ENCODE measurements around the gene RAPGEF5.

DNA sequence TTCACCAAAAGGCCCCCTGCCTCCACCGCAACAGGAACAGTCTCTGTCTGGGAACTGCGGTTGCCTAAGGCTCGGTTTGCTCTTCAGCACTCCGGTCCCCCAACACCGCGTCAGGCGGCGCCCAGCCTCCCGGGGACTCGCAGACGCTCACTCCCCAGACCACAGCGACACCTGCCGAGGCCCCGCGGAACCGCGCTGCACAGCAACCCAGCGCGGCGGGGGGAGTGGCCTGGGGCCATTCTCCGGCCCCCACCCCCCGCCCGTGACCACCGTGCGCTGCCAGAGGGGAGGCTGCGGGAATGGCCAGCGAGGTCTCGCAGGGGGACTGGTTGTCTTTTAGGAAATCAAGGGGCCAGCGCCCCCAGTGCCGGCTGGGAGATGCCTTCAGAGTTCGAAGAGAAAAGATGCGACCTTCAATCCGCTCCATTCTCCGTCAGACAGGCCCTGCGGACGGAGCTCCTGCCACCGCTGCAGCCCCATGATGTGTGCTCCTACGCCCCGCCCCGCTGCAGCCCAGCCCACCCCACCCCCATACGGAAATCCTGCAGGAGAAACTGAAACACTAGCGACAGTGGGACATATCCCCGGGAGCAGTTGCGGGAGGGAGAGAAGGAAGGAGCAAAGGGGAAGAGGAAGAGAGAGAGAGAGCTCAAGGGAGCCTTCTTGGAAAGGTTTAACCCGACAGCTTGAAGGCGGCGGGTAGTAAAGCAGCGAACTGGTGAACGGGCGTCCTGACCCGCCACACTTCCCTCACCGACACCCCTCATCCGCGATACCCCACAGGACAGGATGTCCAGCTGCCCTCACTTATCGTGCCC lies 273.9 kb downstream of the RAPGEF5 start:
- TF ChIP-seq POLR2A (IDR thresholded peaks at IDR 0.05; ENCODE audit: low read depth) (no peak), EP300 (IDR thresholded peaks at IDR 0.05) (no peak), POLR2AphosphoS5 (IDR thresholded peaks at IDR 0.05) (peak; percentile 32 to 73)
- TF ChIP-seq, protein P1, sequence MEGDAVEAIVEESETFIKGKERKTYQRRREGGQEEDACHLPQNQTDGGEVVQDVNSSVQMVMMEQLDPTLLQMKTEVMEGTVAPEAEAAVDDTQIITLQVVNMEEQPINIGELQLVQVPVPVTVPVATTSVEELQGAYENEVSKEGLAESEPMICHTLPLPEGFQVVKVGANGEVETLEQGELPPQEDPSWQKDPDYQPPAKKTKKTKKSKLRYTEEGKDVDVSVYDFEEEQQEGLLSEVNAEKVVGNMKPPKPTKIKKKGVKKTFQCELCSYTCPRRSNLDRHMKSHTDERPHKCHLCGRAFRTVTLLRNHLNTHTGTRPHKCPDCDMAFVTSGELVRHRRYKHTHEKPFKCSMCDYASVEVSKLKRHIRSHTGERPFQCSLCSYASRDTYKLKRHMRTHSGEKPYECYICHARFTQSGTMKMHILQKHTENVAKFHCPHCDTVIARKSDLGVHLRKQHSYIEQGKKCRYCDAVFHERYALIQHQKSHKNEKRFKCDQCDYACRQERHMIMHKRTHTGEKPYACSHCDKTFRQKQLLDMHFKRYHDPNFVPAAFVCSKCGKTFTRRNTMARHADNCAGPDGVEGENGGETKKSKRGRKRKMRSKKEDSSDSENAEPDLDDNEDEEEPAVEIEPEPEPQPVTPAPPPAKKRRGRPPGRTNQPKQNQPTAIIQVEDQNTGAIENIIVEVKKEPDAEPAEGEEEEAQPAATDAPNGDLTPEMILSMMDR (IDR thresholded peaks at IDR 0.05), result peak in 2 of 3 experiments; percentile 94 to 97

Data from esophagus muscularis mucosa (tissue), 4 donors.